ENCODE measurements around the gene WDR33.

- TF ChIP-seq CTCF (conservative IDR thresholded peaks at IDR 0.05; ENCODE audit: low read depth, low read length) (no peak), CHD1 (IDR thresholded peaks at IDR 0.05; ENCODE audit: low read depth, low read length) (no peak)
Measured at GRCh38 chr2:127776122-127776780, 34.7 kb downstream of the WDR33 start.
